GM18498 (cell line): ENCODE data around the gene EFHC1.
"Not testable (repeated sequence)": the region's sequence is repeated elsewhere in the genome, so short reads cannot be mapped to it uniquely, and the experiment has no call there.

Source experiments
- ATAC-seq: cut with Tn5 transposase; IDR thresholded peaks from one replicate; pipeline ENCODE4 v1.9.1; 2021; ENCODE audit warnings: mild to moderate bottlenecking, moderate library complexity; ENCODE audit not compliant: unreplicated experiment

The EFHC1 gene

GRCh38 chr6:52433294-52433693 lies 13.2 kb downstream of the EFHC1 start:
- not testable (repeated sequence) for ATAC-seq

GRCh38 chr6:52435345-52435744 lies 15.2 kb downstream of the EFHC1 start:
- no peak for ATAC-seq

- ATAC-seq = no peak
Measured at GRCh38 chr6:52438926-52439325, 18.8 kb downstream of the EFHC1 start.

DNA sequence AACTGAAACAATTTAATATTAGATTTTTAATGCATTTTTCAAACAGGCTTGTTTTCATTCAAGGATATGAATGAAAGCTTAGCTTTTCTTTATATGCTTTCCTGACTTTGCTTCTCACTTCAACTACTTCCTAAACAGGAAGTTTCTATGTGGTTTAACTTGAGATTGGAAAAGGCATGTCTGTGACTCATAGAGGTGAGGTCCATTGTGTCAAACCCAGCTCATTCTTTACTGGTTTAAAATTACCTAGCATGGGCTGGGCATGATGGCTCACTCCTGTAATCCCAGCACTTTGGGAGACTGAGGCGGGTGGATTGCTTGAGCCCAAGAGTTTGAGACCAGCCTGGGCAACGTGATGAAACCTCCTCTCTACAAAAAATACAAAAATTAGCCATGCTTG lies 34.4 kb downstream of the EFHC1 start:
- ATAC-seq = no peak

GRCh38 chr6:52457096-52457495 lies 37.0 kb downstream of the EFHC1 start:
- no peak for ATAC-seq

DNA sequence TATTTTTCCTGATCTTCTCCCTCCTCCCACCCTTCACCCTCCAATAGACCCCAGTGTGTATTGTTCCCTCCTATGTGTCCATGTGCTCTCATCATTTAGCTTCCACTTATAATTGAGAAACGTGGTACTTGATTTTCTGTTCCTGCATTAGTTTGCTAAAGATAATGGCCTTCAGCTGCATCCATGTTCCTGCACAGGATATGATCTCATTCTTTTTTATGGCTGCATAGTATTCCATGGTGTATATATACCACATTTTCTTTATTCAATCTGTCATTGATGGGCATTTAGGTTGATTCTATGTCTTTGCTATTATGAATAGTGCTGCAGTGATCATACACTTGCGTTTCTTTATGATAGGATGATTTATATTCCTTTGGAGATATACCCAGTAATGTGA lies 41.1 kb downstream of the EFHC1 start:
- ATAC-seq = not testable (repeated sequence)

DNA sequence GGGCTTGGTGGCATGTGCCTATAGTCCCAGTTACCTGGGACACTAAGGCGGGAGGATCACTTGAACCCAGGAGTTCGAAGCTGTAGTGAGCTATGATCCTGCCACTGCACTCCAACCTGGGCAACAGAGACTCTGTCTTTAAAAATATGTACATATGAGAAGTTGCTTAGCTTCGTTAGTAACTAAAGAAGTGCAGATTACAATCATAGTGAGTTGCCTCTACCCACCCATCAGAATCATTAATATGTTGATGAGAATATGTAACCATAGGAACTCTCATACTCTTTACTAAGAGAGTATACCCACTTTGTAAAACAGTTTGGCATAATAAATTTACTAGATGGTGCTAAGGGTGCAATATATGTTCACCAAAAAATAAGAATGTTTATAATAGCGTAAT lies 54.0 kb downstream of the EFHC1 start:
- no peak for ATAC-seq

DNA sequence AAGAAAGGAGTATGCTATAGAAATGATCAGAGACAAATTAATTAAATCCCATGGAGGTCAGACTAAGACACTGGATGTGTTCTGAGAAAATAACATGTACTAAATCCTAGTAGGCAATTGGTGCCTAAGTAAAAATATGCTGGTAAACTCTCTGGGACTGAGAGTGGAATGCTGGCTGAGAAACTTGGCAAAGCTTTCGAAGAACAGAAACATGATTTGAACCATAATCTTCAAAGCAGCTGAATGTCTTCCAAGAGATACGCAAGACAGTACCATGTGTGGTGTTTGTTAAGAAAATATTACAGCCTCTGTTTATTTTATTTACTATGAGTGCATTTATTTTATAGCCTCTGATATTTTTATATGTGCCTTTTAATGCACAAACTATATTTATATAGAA lies 55.2 kb downstream of the EFHC1 start:
- ATAC-seq = no peak

DNA sequence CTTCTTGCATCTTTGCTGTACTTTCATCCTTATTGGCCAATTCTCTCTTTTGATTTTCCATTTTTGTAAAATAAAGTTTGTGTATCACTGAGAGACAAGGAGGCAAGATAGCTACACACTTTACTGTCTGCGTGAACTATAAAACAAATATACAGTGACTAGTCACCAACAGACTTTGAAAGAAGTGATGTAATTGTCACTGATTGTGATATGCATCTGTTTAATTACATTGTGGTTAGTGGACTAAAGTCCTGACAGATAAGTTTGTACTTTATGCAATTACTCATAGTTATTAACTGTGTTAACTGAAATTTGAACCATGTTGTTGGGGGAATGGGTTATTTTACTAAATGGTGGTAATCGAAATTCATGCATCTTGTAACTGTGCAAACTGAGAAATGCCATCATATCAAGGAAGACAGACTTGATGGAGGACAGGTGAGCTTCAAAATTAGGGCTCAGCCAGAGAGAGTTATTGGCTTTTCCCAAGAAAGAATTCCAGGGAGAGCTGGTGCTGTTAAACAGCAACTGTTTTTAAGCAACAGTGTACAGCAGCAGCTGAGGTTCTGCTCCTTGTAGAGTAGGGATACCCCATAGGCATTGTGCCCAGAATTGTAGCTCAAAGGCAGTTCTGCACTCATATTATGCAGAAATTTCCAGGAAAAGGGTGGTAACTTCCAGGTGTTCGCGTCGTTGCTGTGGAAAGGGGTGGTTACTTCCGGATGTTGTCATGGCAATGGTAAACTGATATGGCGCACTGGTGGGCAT lies 62.9 kb downstream of the EFHC1 start:
- no peak for ATAC-seq

DNA sequence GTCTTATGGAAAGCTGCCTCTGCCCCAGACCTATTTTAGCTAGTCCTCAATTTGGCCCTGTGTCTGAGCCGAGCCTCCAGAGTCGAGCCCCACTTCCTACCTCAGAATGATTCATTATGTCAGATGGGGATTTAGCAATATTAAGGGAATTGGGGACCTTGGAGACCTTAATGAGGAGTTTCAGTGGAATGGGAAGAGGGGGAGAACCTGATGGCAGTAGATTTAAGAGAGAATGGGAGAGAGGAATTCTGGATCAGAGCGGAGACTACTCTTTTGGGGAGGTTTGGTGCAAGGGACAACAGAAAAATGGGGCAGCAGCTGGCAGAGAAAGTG lies 63.5 kb downstream of the EFHC1 start:
- ATAC-seq = no peak

DNA sequence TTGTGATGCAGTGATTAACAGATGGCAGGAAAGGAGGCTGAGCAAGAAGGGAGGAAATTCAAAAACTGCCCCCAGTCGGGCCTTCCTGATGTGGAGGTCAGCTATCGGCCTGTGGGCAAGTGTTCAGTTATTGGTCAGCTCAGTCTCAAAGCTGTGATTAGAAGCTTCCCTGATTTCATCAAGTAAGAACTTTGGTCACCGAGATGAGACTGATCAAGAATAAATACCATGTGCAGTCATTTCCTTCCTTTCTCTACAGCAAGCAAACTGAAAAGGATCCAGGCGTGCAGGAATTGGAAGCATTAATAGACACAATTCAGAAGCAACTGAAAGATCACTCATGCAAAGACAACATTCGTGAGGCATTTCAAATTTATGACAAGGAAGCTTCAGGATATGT lies 69.7 kb downstream of the EFHC1 start:
- ATAC-seq = no peak

- peak; percentile 71 for ATAC-seq
Measured at GRCh38 chr6:52491203-52492069, 71.3 kb downstream of the EFHC1 start.

DNA sequence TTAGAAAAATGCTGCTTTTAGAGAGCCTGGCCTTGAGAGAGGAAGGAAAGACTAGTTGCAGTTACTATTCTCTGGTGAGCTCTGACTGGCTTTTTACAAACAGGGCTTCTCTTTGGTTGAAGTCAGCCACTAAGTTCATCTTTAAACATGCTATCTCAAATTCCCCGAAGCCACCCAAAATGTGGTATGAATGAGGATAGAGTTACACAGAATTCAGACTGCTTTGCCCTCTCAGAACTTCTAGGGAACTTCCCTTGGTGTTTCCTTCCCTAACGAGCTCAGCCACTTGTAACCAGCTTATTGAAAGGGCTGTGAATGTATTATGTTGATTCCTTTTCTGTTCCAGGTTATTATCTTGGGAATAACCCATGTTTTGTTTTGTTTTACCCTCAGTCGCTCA lies 73.5 kb downstream of the EFHC1 start:
- no peak for ATAC-seq

GRCh38 chr6:52494298-52495072 lies 74.3 kb downstream of the EFHC1 start:
- ATAC-seq = no peak

- no peak for ATAC-seq
Measured at GRCh38 chr6:52495922-52496321, 75.8 kb downstream of the EFHC1 start.

GRCh38 chr6:52496631-52497030 lies 76.5 kb downstream of the EFHC1 start:
- ATAC-seq = no peak

GRCh38 chr6:52497652-52498408 lies 77.7 kb downstream of the EFHC1 start:
- peak; percentile 83 for ATAC-seq

- ATAC-seq = peak; percentile 49
Measured at GRCh38 chr6:52498538-52499017, 78.4 kb downstream of the EFHC1 start.

- no peak for ATAC-seq
Measured at GRCh38 chr6:52499026-52499425, 78.9 kb downstream of the EFHC1 start.

- no peak for ATAC-seq
Measured at GRCh38 chr6:52499681-52500236, 79.6 kb downstream of the EFHC1 start.
